Testis (tissue), 2 donors: ENCODE results near the gene LHX4.

Experiments used
- CTCF ChIP-seq, 3 experiments: fragments of 450-650 bp in 2 of 3; fragments of 200-600 bp in 1 of 3; sonication (generic) in 1 of 3; IDR thresholded peaks; one replicate each; pipeline ENCODE4 v1.5.1; 2016 to 2019; ENCODE audit warnings: antibody characterized with exemption in 3 of 3, mild to moderate bottlenecking in 2 of 3, moderate library complexity in 1 of 3
- POLR2A ChIP-seq: fragments of 450-650 bp; IDR thresholded peaks from one replicate; pipeline ENCODE4 v1.6.1; 2017; ENCODE audit warnings: antibody characterized with exemption, mild to moderate bottlenecking, moderate library complexity

DNA sequence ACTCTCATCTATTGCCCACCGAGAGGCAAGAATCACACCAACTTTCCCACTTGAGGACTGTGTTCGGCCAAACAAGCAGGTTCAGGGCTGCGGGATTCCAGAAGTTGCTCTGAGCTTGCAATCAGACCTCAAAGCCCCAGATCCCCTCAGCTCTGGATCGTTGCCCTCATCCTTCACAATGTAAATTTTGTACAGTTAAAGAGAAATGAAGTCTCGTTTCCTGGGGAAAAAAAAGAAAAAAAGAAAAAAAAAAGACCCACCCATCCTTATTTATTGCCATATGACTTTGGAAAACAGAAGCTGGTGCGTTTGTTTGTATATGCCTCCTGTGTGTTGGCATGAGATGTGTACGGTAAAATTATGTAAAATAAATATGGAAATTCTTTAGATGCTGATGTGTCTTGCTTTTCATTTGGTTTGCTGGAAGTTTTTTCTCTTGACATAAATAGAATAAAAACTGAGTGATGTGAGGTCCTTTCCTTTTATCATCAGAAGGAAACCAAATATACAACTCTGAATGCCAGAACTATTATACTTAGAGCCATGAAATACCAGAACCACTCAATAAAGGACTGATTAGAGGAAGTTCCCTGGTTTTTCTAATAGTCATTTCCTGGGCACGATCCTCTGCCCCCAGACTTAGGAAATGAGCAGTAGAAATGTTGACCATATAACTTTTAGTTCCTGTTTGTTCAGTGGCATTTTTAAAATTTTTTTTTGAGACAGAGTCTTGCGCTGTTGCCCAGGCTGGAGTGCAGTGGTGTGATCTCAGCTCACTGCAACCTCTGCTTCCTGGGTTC, 48.7 kb downstream of the LHX4 start:
- TF ChIP-seq CTCF (IDR thresholded peaks at IDR 0.05): no peak
- TF ChIP-seq POLR2A: no peak
